ENCODE data around the gene NDUFV2. TPM values are rescaled to one million over a fixed set of nuclear protein-coding genes. Genes with fewer than 3 reads are reported as not detected.

The NDUFV2 gene
- polyA plus RNA-seq, 1 donor, result 109 TPM

GRCh38 chr18:9117980-9118841, 15.7 kb downstream of the NDUFV2 start:
- DNase-seq (ENCODE audit: low read depth), result no peak

GRCh38 chr18:9120796-9121195, 18.3 kb downstream of the NDUFV2 start:
- no peak for DNase-seq (ENCODE audit: low read depth)

- no peak for DNase-seq (ENCODE audit: low read depth)
Observed at GRCh38 chr18:9123520-9123919, 21.0 kb downstream of the NDUFV2 start.

- no peak for DNase-seq (ENCODE audit: low read depth)
Observed at GRCh38 chr18:9124824-9125223, 22.3 kb downstream of the NDUFV2 start.

GRCh38 chr18:9126337-9126736, 23.8 kb downstream of the NDUFV2 start:
- DNase-seq (ENCODE audit: low read depth), result no peak

- no peak for DNase-seq (ENCODE audit: low read depth)
Observed at GRCh38 chr18:9130195-9130594, 27.7 kb downstream of the NDUFV2 start.

- no peak for DNase-seq (ENCODE audit: low read depth)
Observed at GRCh38 chr18:9130806-9131205, 28.3 kb downstream of the NDUFV2 start.

- no peak for DNase-seq (ENCODE audit: low read depth)
Observed at GRCh38 chr18:9132628-9133027, 30.1 kb downstream of the NDUFV2 start.

- DNase-seq (ENCODE audit: low read depth), result no peak
Observed at GRCh38 chr18:9133225-9133624, 30.7 kb downstream of the NDUFV2 start.

GRCh38 chr18:9135081-9135911, 32.8 kb downstream of the NDUFV2 start:
- DNase-seq (ENCODE audit: low read depth), result no peak

GRCh38 chr18:9135912-9136314, 33.4 kb downstream of the NDUFV2 start:
- DNase-seq (ENCODE audit: low read depth), result no peak

- DNase-seq (ENCODE audit: low read depth), result peak; percentile 92
Observed at GRCh38 chr18:9136315-9137155, 34.0 kb downstream of the NDUFV2 start, which contains the start of gene ANKRD12. Gene ANKRD12 (plus strand): TSS chr18:9136781. CDS start chr18:9182433, 45,652 bp downstream.

- DNase-seq (ENCODE audit: low read depth), result peak; percentile 52
Observed at GRCh38 chr18:9137168-9138066, 34.9 kb downstream of the NDUFV2 start.

- no peak for DNase-seq (ENCODE audit: low read depth)
Observed at GRCh38 chr18:9139400-9140039, 37.0 kb downstream of the NDUFV2 start.

- no peak for DNase-seq (ENCODE audit: low read depth)
Observed at GRCh38 chr18:9140381-9140780, 37.9 kb downstream of the NDUFV2 start.

- no peak for DNase-seq (ENCODE audit: low read depth)
Observed at GRCh38 chr18:9140984-9141383, 38.5 kb downstream of the NDUFV2 start.

- DNase-seq (ENCODE audit: low read depth), result no peak
Observed at GRCh38 chr18:9146224-9146623, 43.7 kb downstream of the NDUFV2 start.

- peak; percentile 59 for DNase-seq (ENCODE audit: low read depth)
Observed at GRCh38 chr18:9147440-9148202, 45.1 kb downstream of the NDUFV2 start.

- DNase-seq (ENCODE audit: low read depth), result no peak
Observed at GRCh38 chr18:9148203-9148552, 45.7 kb downstream of the NDUFV2 start.
